Keratinocyte (primary cell): ENCODE data around the gene MINPP1.

ENCODE experiments used
- EZH2 ChIP-seq: IDR thresholded peaks from one replicate; pipeline ENCODE4 v1.6.1; 2012; ENCODE audit warnings: inconsistent platforms, mild to moderate bottlenecking, low read length, moderate library complexity
- TF ChIP-seq, protein P1 (sequence below), 3 experiments: IDR thresholded peaks in 1 of 3; conservative IDR thresholded peaks in 1 of 3; optimal IDR thresholded peaks in 1 of 3; 2 replicates in 2 of 3; 3 replicates in 1 of 3; pipeline versions ENCODE3 to v1.5.1; 2011; ENCODE audit warnings: low read length in 3 of 3, mild to moderate bottlenecking in 3 of 3, moderate library complexity in 2 of 3, control low read depth in 1 of 3, inconsistent platforms in 1 of 3; ENCODE audit not compliant: insufficient read depth in 2 of 3; ENCODE audit errors: extremely low read depth in 1 of 3

DNA sequence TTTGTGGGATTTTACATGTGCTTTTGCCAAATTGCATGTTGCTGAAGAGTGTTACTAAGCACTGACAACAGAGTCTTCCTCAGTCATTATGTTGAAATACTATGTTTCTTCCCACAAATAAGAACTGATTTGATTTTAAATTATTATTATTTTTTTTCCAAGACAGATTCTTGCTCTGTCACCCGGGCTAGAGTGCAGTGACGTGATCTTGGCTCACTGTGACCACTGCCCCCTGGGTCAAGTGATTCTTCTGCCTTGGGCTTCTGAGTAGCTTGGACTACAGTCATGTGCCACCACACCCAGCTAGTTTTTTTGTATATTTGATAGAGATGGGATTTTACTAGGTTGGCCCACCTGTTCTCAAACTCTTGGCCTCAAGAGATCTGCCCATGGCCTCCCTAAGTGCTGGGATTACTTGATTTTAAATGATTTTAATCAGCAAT, 42.3 kb downstream of the MINPP1 start:
- TF ChIP-seq, protein P1, sequence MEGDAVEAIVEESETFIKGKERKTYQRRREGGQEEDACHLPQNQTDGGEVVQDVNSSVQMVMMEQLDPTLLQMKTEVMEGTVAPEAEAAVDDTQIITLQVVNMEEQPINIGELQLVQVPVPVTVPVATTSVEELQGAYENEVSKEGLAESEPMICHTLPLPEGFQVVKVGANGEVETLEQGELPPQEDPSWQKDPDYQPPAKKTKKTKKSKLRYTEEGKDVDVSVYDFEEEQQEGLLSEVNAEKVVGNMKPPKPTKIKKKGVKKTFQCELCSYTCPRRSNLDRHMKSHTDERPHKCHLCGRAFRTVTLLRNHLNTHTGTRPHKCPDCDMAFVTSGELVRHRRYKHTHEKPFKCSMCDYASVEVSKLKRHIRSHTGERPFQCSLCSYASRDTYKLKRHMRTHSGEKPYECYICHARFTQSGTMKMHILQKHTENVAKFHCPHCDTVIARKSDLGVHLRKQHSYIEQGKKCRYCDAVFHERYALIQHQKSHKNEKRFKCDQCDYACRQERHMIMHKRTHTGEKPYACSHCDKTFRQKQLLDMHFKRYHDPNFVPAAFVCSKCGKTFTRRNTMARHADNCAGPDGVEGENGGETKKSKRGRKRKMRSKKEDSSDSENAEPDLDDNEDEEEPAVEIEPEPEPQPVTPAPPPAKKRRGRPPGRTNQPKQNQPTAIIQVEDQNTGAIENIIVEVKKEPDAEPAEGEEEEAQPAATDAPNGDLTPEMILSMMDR (optimal IDR thresholded peaks at IDR 0.05 in 1 of 3, IDR thresholded peaks at IDR 0.05 in 1 of 3, conservative IDR thresholded peaks at IDR 0.05 in 1 of 3; ENCODE audit: extremely low read depth in 1 of 3, insufficient read depth in 2 of 3, low read length in 3 of 3) = no peak
- no peak for TF ChIP-seq EZH2
